ENCODE results near the gene MSANTD2. TPM values are rescaled to one million over a fixed set of nuclear protein-coding genes. Genes with fewer than 3 reads are reported as not detected.

The MSANTD2 gene
- total and polyA plus RNA-seq, 2 donors from 2014 or later = 6.5 to 16.4 TPM

DNA sequence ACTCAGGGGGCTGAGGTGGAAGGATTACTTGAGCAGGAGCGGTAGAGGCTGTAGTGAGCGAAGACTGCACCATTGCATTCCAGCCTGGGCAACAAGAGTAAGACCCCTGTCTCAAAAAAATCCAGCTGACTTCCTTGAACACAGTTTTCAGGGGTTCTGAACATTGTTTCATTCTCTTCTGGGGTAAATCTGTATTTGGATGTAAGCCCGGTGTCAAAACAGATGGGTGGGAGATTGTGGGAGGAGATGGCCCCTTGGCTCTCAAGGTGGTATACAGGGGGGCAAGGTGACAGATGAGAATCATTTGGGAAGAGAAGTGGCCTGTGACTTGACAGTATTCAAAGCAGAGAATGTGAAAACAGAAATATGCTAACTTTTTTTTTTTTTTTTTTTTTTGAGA, 42.9 kb downstream of the MSANTD2 start:
- no peaks in the 10 kb centered on the region for H3K9me3 ChIP-seq (ENCODE audit: control insufficient read depth in 2 of 3, insufficient read depth in 1 of 3, low read length in 3 of 3)
- H3K4me1 ChIP-seq (ENCODE audit: control insufficient read depth in 2 of 3, insufficient read depth in 2 of 3, low read depth in 1 of 3, low read length in 3 of 3) = peaks cover 0 to 11% (median 0%) of the 10 kb centered on the region in 3 donors
- H3K27ac ChIP-seq (ENCODE audit: low read depth in 2 of 2, low read length in 2 of 2) = no peak overlapping the region
- peaks cover 0 to 3% (median 0%) of the 10 kb centered on the region in 3 donors for H3K36me3 ChIP-seq (ENCODE audit: control insufficient read depth in 2 of 3, insufficient read depth in 3 of 3, low read length in 3 of 3)
- no peak for FAIRE-seq
- TF ChIP-seq, protein P1, sequence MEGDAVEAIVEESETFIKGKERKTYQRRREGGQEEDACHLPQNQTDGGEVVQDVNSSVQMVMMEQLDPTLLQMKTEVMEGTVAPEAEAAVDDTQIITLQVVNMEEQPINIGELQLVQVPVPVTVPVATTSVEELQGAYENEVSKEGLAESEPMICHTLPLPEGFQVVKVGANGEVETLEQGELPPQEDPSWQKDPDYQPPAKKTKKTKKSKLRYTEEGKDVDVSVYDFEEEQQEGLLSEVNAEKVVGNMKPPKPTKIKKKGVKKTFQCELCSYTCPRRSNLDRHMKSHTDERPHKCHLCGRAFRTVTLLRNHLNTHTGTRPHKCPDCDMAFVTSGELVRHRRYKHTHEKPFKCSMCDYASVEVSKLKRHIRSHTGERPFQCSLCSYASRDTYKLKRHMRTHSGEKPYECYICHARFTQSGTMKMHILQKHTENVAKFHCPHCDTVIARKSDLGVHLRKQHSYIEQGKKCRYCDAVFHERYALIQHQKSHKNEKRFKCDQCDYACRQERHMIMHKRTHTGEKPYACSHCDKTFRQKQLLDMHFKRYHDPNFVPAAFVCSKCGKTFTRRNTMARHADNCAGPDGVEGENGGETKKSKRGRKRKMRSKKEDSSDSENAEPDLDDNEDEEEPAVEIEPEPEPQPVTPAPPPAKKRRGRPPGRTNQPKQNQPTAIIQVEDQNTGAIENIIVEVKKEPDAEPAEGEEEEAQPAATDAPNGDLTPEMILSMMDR (IDR thresholded peaks at IDR 0.05; ENCODE audit: borderline replicate concordance, extremely low read depth, insufficient read depth) = no peak
- no peak for DNase-seq
- intact Hi-C loops (cut with DNase I) = no loop called here
- H3K27me3 ChIP-seq (ENCODE audit: control insufficient read depth, insufficient read depth, low read length) = peaks cover 29% of the 10 kb centered on the region
- H3K4me3 ChIP-seq (ENCODE audit: low read length in 3 of 3) = no peak overlapping the region
- H3K9ac ChIP-seq (ENCODE audit: low read length in 3 of 3) = no peak overlapping the region

DNA sequence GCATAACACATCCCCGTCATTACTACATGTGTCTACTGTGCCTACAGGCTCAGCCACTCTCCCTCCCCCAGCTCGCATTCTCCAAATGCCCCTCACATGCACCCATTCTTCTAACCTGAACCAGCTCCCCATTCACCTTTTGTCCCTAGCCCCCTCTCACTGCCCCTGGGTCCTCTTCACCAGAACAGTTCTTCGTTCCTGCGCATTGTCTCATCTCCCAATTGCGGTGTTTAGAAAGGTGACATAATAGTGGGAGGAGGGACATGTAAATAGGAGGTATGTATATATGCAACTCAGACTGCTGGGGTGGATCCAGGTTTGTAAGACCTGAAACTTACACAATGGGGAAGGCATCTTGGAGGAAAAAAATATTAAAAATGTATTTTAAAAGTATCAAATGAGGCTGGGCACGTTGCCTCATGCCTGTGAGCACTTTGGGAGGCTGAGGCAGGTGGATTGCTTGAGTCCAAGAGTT, 43.4 kb downstream of the MSANTD2 start:
- Histone ChIP-seq H3K9me3 (ENCODE audit: control insufficient read depth in 2 of 3, insufficient read depth in 1 of 3, low read length in 3 of 3) (no peaks in the 10 kb centered on the region), H3K4me3 (ENCODE audit: low read length in 3 of 3) (no peak overlapping the region), H3K4me1 (ENCODE audit: control insufficient read depth in 2 of 3, insufficient read depth in 2 of 3, low read depth in 1 of 3, low read length in 3 of 3) (peaks cover 0 to 11% (median 0%) of the 10 kb centered on the region in 3 donors), H3K27me3 (ENCODE audit: control insufficient read depth, insufficient read depth, low read length) (peaks cover 31% of the 10 kb centered on the region), H3K36me3 (ENCODE audit: control insufficient read depth in 2 of 3, insufficient read depth in 3 of 3, low read length in 3 of 3) (peaks cover 0 to 3% (median 0%) of the 10 kb centered on the region in 3 donors), H3K27ac (ENCODE audit: low read depth in 2 of 2, low read length in 2 of 2) (no peak overlapping the region), H3K9ac (ENCODE audit: low read length in 3 of 3) (no peak overlapping the region)
- FAIRE-seq = no peak
- TF ChIP-seq, protein P1 (IDR thresholded peaks at IDR 0.05; ENCODE audit: borderline replicate concordance, extremely low read depth, insufficient read depth) = no peak
- intact Hi-C loops (cut with DNase I) = no loop called here
- no peak for DNase-seq

DNA sequence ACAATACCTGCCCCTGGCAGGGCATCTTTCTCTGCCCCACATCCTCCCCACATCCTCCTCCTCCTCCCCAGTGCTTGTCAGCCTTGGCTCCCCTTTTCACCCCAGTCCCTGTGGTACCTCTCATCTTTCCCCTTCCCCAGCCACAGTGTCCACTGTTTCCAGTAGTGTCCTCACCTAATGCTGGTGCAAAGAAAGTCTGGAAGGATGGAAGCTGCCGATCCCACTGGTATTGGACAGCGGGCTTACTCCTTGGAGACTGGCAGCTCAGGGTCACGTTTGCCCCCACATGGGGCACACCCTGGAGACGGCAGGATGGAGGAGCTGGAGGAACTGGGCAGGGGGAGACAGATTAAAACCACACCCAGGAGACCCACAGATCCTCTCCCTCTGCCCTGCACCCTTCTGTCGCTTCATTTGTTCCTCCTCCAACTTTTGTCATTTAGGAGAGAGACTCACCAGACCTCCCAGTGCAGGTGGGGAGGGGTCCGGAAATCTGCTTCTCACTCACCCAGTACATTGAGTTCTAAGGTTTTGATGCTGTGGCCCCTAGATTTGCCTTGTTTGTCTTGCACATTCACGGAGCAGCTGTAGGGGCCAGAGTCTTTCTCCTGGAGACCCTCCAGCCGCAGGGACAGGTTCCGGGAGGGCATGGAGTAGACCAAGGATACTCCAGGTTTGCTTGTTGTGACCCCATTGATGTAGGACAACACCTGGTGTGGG, 44.0 kb downstream of the MSANTD2 start:
- Histone ChIP-seq H3K27me3 (ENCODE audit: control insufficient read depth, insufficient read depth, low read length) (peaks cover 33% of the 10 kb centered on the region), H3K9me3 (ENCODE audit: control insufficient read depth in 2 of 3, insufficient read depth in 1 of 3, low read length in 3 of 3) (no peaks in the 10 kb centered on the region), H3K9ac (ENCODE audit: low read length in 3 of 3) (no peak overlapping the region), H3K4me3 (ENCODE audit: low read length in 3 of 3) (no peak overlapping the region), H3K4me1 (ENCODE audit: control insufficient read depth in 2 of 3, insufficient read depth in 2 of 3, low read depth in 1 of 3, low read length in 3 of 3) (peaks cover 0 to 11% (median 0%) of the 10 kb centered on the region in 3 donors), H3K36me3 (ENCODE audit: control insufficient read depth in 2 of 3, insufficient read depth in 3 of 3, low read length in 3 of 3) (peaks cover 0 to 3% (median 0%) of the 10 kb centered on the region in 3 donors), H3K27ac (ENCODE audit: low read depth in 2 of 2, low read length in 2 of 2) (no peak overlapping the region)
- FAIRE-seq (no peak), DNase-seq (no peak)
- TF ChIP-seq, protein P1 (IDR thresholded peaks at IDR 0.05; ENCODE audit: borderline replicate concordance, extremely low read depth, insufficient read depth) = no peak
- intact Hi-C loops (cut with DNase I) = no loop called here
